Kidney (tissue), 14 donors: ENCODE data around the gene FHOD1. TPM values are rescaled to one million over a fixed set of nuclear protein-coding genes. Genes with fewer than 3 reads are reported as not detected.

Experiments
- DNase-seq, 5 donors: peaks; one replicate each; pipeline ENCODE4 v3.0.0-alpha.2; 2013 to 2020
- FAIRE-seq: peaks from 2 replicates; lab custom pipeline; 2012; peaks lifted over from hg19 to GRCh38; lab: Jason Lieb, UNC
- H3K27ac ChIP-seq, 2 donors: one replicate each; pipeline ENCODE4 v1.7.0; 2013; ENCODE audit warnings: low read depth in 2 of 2, low read length in 2 of 2, inconsistent platforms in 1 of 2
- H3K27me3 ChIP-seq: one replicate; pipeline ENCODE4 v1.7.1; 2013; ENCODE audit warnings: low read length, inconsistent platforms; ENCODE audit not compliant: control insufficient read depth, insufficient read depth
- H3K36me3 ChIP-seq, 3 donors: one replicate each; pipeline versions ENCODE4 v1.7.0 to v1.7.1; 2013; ENCODE audit warnings: low read length in 3 of 3, control low read depth in 1 of 3, inconsistent platforms in 1 of 3; ENCODE audit not compliant: insufficient read depth in 3 of 3, control insufficient read depth in 2 of 3
- H3K4me1 ChIP-seq, 3 donors: one replicate each; pipeline versions ENCODE4 v1.7.0 to v1.7.1; 2013; ENCODE audit warnings: low read length in 3 of 3, inconsistent platforms in 1 of 3, low read depth in 1 of 3; ENCODE audit not compliant: control insufficient read depth in 2 of 3, insufficient read depth in 2 of 3
- H3K4me3 ChIP-seq, 3 donors: one replicate each; pipeline versions ENCODE4 v1.7.0 to v1.8.1; 2013; ENCODE audit warnings: low read length in 3 of 3, control low read depth in 1 of 3, inconsistent platforms in 1 of 3
- H3K9ac ChIP-seq, 3 donors: one replicate each; pipeline versions ENCODE4 v1.7.0 to v1.7.1; 2013; ENCODE audit warnings: low read length in 3 of 3, control low read depth in 1 of 3, inconsistent platforms in 1 of 3
- H3K9me3 ChIP-seq, 3 donors: one replicate each; pipeline versions ENCODE4 v1.7.0 to v1.7.1; 2013; ENCODE audit warnings: low read length in 3 of 3, control low read depth in 1 of 3, inconsistent platforms in 1 of 3; ENCODE audit not compliant: control insufficient read depth in 2 of 3, insufficient read depth in 1 of 3
- intact Hi-C: fragments of 100-400 bp; cut with DNase I; formaldehyde crosslinking; loops from one replicate; pipeline ENCODE4 v1.11.1; 2022
- polyA plus RNA-seq: library from polyadenylated mRNA; stranded (reverse); fragments of 350-450 nt; fragmentation: Illumina TruSeq; extraction: RNeasy Lipid Tissue Mini Kit (QIAGEN cat#74804); gene quantifications from one replicate; pipeline ENCODE4 v1.2.3, GENCODE V29; 2014; ENCODE audit warnings: low read depth, low replicate concordance; ENCODE audit not compliant: insufficient read depth
- total RNA-seq: library from RNA; stranded (reverse); fragmentation: NEBNext Ultra II Directional; extraction: Animal tissue kit (Norgen Biotek cat#: 25700); gene quantifications from one replicate; pipeline ENCODE4 v1.2.1, GENCODE V29; 2021
- TF ChIP-seq, protein P1 (sequence below): IDR thresholded peaks from 3 replicates; pipeline ENCODE4 v1.5.1; 2012; ENCODE audit warnings: mild to moderate bottlenecking, moderate library complexity, borderline replicate concordance; ENCODE audit not compliant: insufficient read depth; ENCODE audit errors: extremely low read depth
- donor health status: control.
- donor health status: control.
- donor health status: control.
- donor health status: control.
- donor health status: control.
- donor health status: DM: yes; HTN: yes; CAD: no.
- donor health status: Normal renal cell carcinoma (clear cell type).

The FHOD1 gene
- total and polyA plus RNA-seq, 2 donors from 2014 or later: 21.0 to 30.4 TPM

DNA sequence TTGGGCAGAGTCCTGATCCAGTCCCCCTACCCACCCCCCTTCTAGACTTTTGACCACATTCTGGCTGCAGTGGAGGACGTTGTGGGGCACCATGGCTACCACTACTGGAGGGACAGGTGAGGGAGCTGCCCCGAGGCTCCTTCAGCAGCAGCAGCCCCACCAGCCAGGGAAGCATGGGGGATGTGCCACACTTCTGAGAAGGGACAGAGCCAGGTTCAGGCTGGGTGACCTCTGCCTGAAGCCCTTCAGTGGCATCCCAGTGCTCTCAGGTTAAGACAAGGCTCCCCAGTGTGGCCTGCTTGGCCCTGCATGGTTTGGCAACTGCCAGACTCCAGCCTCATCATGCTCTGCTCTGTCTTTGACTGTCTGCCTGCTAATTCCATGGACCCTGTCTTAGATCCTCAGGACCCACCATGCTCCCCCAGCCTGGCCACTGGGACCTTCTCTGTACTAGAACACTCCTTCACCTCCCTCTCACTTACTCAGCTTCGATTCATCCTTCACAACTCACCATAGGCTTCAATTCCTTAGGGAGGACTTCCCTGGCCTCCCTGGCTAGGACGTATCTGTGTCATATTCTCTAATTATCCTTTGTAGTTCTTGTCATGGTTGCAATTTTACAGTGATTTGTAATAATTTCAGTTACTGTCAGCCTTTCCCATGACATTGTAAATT, 10.3 kb upstream of the FHOD1 start:
- FAIRE-seq: no peak
- intact Hi-C loops: loop anchor here (10.0 kb wide), 1 partner anchor 217 kb away; no protein-coding TSS in a partner anchor
- Histone ChIP-seq H3K36me3 (no peaks in the 10 kb centered on the region), H3K9ac (no peak overlapping the region), H3K27ac (no peak overlapping the region), H3K9me3 (no peaks in the 10 kb centered on the region), H3K4me3 (no peak overlapping the region), H3K27me3 (no peaks in the 10 kb centered on the region), H3K4me1 (no peaks in the 10 kb centered on the region)
- TF ChIP-seq, protein P1, sequence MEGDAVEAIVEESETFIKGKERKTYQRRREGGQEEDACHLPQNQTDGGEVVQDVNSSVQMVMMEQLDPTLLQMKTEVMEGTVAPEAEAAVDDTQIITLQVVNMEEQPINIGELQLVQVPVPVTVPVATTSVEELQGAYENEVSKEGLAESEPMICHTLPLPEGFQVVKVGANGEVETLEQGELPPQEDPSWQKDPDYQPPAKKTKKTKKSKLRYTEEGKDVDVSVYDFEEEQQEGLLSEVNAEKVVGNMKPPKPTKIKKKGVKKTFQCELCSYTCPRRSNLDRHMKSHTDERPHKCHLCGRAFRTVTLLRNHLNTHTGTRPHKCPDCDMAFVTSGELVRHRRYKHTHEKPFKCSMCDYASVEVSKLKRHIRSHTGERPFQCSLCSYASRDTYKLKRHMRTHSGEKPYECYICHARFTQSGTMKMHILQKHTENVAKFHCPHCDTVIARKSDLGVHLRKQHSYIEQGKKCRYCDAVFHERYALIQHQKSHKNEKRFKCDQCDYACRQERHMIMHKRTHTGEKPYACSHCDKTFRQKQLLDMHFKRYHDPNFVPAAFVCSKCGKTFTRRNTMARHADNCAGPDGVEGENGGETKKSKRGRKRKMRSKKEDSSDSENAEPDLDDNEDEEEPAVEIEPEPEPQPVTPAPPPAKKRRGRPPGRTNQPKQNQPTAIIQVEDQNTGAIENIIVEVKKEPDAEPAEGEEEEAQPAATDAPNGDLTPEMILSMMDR: no peak
- DNase-seq: peak in 1 of 5 donors; percentile 32

DNA sequence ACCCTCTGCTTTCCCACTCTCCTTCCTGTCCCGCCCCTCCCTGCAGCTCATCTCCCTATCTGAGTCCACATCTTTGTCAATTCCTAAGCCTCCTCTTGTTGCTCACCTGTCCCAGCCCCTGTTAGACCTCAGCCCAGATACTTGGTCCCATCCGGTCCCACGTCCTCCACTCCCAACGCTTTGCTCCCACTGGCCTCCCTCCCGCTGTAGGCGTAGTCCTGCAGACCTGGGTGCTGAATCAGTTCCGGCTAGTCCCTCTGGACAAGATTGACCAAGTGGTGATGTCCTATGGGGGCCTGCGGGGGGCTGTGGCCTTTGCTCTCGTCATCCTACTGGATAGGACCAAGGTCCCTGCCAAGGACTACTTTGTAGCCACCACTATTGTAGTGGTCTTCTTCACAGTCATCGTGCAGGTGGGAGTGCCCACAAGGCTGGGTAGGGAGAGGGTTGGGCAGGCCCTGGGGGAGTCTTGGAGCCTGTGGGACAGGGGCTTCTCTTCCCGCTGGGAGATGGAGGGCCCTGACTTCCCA, 9.5 kb upstream of the FHOD1 start:
- Histone ChIP-seq H3K27ac (no peak overlapping the region), H3K4me3 (no peak overlapping the region), H3K9me3 (no peaks in the 10 kb centered on the region), H3K9ac (no peak overlapping the region), H3K36me3 (no peaks in the 10 kb centered on the region), H3K4me1 (no peaks in the 10 kb centered on the region), H3K27me3 (no peaks in the 10 kb centered on the region)
- DNase-seq (peak in 2 of 5 donors; percentile 27 to 39), FAIRE-seq (no peak)
- intact Hi-C loops: loop anchor here (10.0 kb wide), 1 partner anchor 218 kb away; no protein-coding TSS in a partner anchor
- TF ChIP-seq, protein P1: no peak

DNA sequence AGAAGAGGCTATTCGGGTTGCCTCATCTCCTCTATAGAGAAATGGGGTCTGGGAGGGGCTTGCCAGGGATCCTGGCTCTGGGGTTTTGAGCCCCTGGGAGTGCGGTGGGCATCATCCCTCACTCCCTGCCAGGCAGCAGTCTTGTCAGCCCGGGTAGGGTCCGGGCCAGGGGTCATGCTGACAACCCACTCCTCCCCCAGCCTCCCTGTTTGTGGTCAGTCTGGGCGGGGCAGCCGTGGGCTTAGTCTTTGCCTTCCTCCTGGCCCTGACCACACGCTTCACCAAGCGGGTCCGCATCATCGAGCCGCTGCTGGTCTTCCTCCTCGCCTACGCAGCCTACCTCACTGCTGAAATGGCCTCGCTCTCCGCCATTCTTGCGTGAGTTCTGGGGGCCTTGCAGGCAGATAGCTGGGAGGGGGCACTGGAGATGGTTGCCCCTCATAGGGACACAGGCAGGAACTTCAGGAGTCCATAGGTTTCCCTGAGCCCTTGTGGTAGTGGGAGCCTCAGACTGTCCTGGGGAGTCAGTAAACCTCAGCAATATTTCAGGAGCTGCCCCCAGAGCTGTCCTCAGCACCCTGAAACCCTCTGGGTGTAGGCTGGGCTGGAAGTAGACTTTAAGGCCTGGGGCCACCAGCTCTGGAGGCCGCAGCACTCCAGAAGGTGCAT, 8.4 kb upstream of the FHOD1 start:
- DNase-seq: peak in 2 of 5 donors; percentile 30 to 66
- intact Hi-C loops: loop anchor here (10.0 kb wide), 1 partner anchor 219 kb away; no protein-coding TSS in a partner anchor
- H3K36me3 ChIP-seq: no peaks in the 10 kb centered on the region
- H3K4me3 ChIP-seq: no peak overlapping the region
- H3K4me1 ChIP-seq: no peaks in the 10 kb centered on the region
- no peaks in the 10 kb centered on the region for H3K27me3 ChIP-seq
- H3K9ac ChIP-seq: no peak overlapping the region
- H3K27ac ChIP-seq: no peak overlapping the region
- no peaks in the 10 kb centered on the region for H3K9me3 ChIP-seq
- FAIRE-seq: no peak
- TF ChIP-seq, protein P1: no peak
